Astrocyte (in vitro differentiated cells and primary cell): ENCODE results near the gene DHRS4. TPM values are rescaled to one million over a fixed set of nuclear protein-coding genes. Genes with fewer than 3 reads are reported as not detected.
"Not testable (repeated sequence)": the region's sequence is repeated elsewhere in the genome, so short reads cannot be mapped to it uniquely, and the experiment has no call there.

Experiments used
- DNase-seq: peaks from one replicate; pipeline ENCODE4 v3.0.0-alpha.2; 2010; ENCODE audit warnings: low read depth
- FAIRE-seq: peaks from 2 replicates; lab custom pipeline; 2011; peaks lifted over from hg19 to GRCh38; lab: Jason Lieb, UNC
- H2AFZ ChIP-seq: 2 replicates; pipeline ENCODE4 v1.6.0; 2012; ENCODE audit warnings: low read depth, low read length, inconsistent platforms
- H3K27ac ChIP-seq: 2 replicates; pipeline ENCODE4 v1.5.1; 2011; ENCODE audit warnings: low read depth, low read length, inconsistent platforms
- H3K27me3 ChIP-seq: 2 replicates; pipeline ENCODE4 v1.6.0; 2011; ENCODE audit warnings: low read length, inconsistent platforms; ENCODE audit not compliant: insufficient read depth
- H3K36me3 ChIP-seq: 2 replicates; pipeline ENCODE4 v1.5.1; 2011; ENCODE audit warnings: low read length, inconsistent platforms; ENCODE audit not compliant: insufficient read depth
- H3K4me1 ChIP-seq: 2 replicates; pipeline ENCODE4 v1.5.1; 2011; ENCODE audit warnings: low read length, inconsistent platforms; ENCODE audit not compliant: insufficient read depth
- H3K4me2 ChIP-seq: 2 replicates; pipeline ENCODE4 v1.6.0; 2012; ENCODE audit warnings: low read length, inconsistent platforms
- H3K4me3 ChIP-seq: 2 replicates; pipeline ENCODE4 v1.5.1; 2011; ENCODE audit warnings: low read depth, mild to moderate bottlenecking, low read length, inconsistent platforms; ENCODE audit not compliant: insufficient read depth
- H3K79me2 ChIP-seq: 2 replicates; pipeline ENCODE4 v1.6.0; 2012; ENCODE audit warnings: mild to moderate bottlenecking, low read length, inconsistent platforms; ENCODE audit not compliant: insufficient read depth
- H3K9ac ChIP-seq: 2 replicates; pipeline ENCODE4 v1.6.0; 2012; ENCODE audit warnings: mild to moderate bottlenecking, low read length, inconsistent platforms
- H3K9me3 ChIP-seq: 2 replicates; pipeline ENCODE4 v1.5.1; 2012; ENCODE audit warnings: low read depth, mild to moderate bottlenecking, low read length, inconsistent platforms; ENCODE audit not compliant: insufficient read depth
- H4K20me1 ChIP-seq: 2 replicates; pipeline ENCODE4 v1.6.0; 2012; ENCODE audit warnings: low read length, inconsistent platforms; ENCODE audit not compliant: insufficient read depth
- H3K27ac Mint-ChIP-seq: one replicate; pipeline ENCODE4 v1.8.0; 2021; ENCODE audit warnings: mild to moderate bottlenecking, mixed read lengths; ENCODE audit not compliant: unreplicated experiment
- H3K27me3 Mint-ChIP-seq: one replicate; pipeline ENCODE4 v1.8.0; 2021; ENCODE audit warnings: low read depth, mixed read lengths; ENCODE audit not compliant: unreplicated experiment
- H3K36me3 Mint-ChIP-seq: one replicate; pipeline ENCODE4 v1.8.0; 2021; ENCODE audit warnings: low read depth, mixed read lengths; ENCODE audit not compliant: unreplicated experiment
- H3K4me1 Mint-ChIP-seq: one replicate; pipeline ENCODE4 v1.8.0; 2021; ENCODE audit warnings: low read depth, mixed read lengths; ENCODE audit not compliant: unreplicated experiment
- H3K4me3 Mint-ChIP-seq: one replicate; pipeline ENCODE4 v1.8.0; 2021; ENCODE audit warnings: mild to moderate bottlenecking, moderate library complexity, mixed read lengths; ENCODE audit not compliant: unreplicated experiment
- H3K9me3 Mint-ChIP-seq: one replicate; pipeline ENCODE4 v1.8.0; 2021; ENCODE audit warnings: mild to moderate bottlenecking, mixed read lengths; ENCODE audit not compliant: unreplicated experiment
- total RNA-seq: library from RNA; stranded (reverse); gene quantifications from 2 replicates; pipeline ENCODE4 v1.2.1, GENCODE V29; 2021

Gene DHRS4
- total RNA-seq, 1 donor from 2014 or later, result 18.4 TPM

- not testable (repeated sequence) for H3K9me3 Mint-ChIP-seq, H3K27ac ChIP-seq, H3K4me3 ChIP-seq, H3K9me3 ChIP-seq, H3K4me2 ChIP-seq, H3K4me1 ChIP-seq, H3K27me3 ChIP-seq, DNase-seq, H3K36me3 Mint-ChIP-seq, H4K20me1 ChIP-seq, H3K4me1 Mint-ChIP-seq, H3K79me2 ChIP-seq, H3K4me3 Mint-ChIP-seq, H3K9ac ChIP-seq, H2AFZ ChIP-seq, H3K36me3 ChIP-seq, H3K27me3 Mint-ChIP-seq, H3K27ac Mint-ChIP-seq, FAIRE-seq
These were observed 47.5 kb downstream of the DHRS4 start for GRCh38 chr14:24001078-24001477.

- not testable (repeated sequence) for H4K20me1 ChIP-seq, H3K27ac Mint-ChIP-seq, H3K4me1 Mint-ChIP-seq, H3K9me3 Mint-ChIP-seq, H3K4me1 ChIP-seq, H3K9me3 ChIP-seq, H3K27ac ChIP-seq, H3K27me3 Mint-ChIP-seq, H3K4me3 ChIP-seq, H3K36me3 ChIP-seq, H2AFZ ChIP-seq, H3K4me2 ChIP-seq, H3K79me2 ChIP-seq, DNase-seq, H3K36me3 Mint-ChIP-seq, H3K4me3 Mint-ChIP-seq, FAIRE-seq, H3K9ac ChIP-seq, H3K27me3 ChIP-seq
These were observed 48.1 kb downstream of the DHRS4 start for GRCh38 chr14:24001679-24002078.

DNA sequence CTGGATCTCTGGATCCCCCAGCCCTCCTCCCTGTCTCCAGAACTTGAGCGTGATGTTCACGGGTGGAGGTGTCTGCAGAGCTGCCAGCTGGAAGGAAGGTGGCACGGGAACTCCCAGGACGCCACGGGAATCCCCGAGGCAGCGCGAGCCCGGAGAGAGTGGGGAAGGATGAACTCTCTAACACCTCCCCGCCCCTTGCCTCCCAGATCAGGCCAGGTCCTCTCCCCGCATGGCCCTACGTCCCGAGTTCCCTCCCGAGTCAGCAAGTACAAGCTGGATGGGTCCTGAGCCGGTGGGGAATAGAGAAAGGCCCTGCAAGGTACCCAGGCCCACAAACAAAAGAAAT is 52.9 kb downstream of the DHRS4 start:
- not testable (repeated sequence) for H2AFZ ChIP-seq, H3K4me1 ChIP-seq, H3K36me3 Mint-ChIP-seq, H3K9ac ChIP-seq, H3K4me1 Mint-ChIP-seq, H3K27me3 Mint-ChIP-seq, H3K27me3 ChIP-seq, H3K4me3 Mint-ChIP-seq, H3K27ac Mint-ChIP-seq, H3K9me3 Mint-ChIP-seq, H3K27ac ChIP-seq, FAIRE-seq, H3K36me3 ChIP-seq, H3K9me3 ChIP-seq, H4K20me1 ChIP-seq, DNase-seq, H3K79me2 ChIP-seq
- Histone ChIP-seq H3K4me2 (peak overlapping the region; percentile 77), H3K4me3 (peak overlapping the region; percentile 23)

DNA sequence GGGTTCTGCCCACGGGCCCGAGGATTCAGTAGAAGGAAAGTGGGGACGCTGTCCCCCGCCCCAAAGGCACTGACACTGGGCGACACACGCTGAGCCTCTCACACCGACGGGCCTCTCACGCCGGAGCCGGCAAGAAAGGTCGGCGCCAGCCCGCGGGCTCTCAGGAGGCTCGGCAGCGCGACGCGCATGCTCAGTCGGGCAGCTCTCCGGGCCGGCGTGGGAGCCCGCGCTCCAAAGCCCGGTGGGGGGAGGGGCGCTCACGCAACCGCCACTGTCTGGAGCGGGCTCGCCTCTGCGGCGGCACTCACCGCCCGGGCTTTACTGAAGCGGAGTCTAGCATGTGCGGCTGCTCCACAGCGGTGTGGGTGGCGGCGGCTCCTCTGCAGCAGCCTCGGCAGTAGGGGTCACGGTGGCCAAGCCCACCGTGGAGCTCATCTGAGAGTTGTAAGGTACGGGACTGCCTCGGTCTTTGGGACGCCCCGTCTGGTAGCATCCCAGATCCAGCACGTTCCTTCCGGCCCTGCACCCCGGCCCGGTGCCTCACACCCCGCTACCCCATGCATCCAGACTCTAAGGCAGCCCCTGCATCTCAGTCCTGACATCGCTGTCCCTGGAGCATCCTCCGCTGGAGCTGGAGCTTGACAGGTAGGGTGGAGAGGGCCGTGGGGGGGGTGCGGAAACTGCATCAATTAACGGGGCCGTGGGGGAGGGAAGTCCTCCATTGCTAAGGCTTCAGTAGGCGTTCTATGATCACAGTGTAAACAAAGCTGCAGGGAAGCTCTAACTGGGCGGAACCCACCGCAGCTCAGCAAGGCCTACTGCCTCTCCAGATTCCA is 53.5 kb downstream of the DHRS4 start:
- not testable (repeated sequence) for H3K4me1 ChIP-seq, DNase-seq, H3K4me3 Mint-ChIP-seq, H3K27me3 ChIP-seq, H3K9me3 ChIP-seq, H3K9ac ChIP-seq, FAIRE-seq, H3K4me1 Mint-ChIP-seq, H3K27me3 Mint-ChIP-seq, H3K27ac ChIP-seq, H2AFZ ChIP-seq, H3K79me2 ChIP-seq, H3K9me3 Mint-ChIP-seq, H4K20me1 ChIP-seq, H3K36me3 Mint-ChIP-seq, H3K36me3 ChIP-seq, H3K27ac Mint-ChIP-seq
- Histone ChIP-seq H3K4me3 (peak overlapping the region; percentile 23), H3K4me2 (peak overlapping the region; percentile 77)
